HEK293T (cell line): ENCODE results near the gene ST6GALNAC4.

ENCODE experiments used
- BHLHE40 ChIP-seq: fragments of 450-650 bp; IDR thresholded peaks from 2 replicates; pipeline ENCODE4 v1.6.1; 2016; ENCODE audit warnings: mild to moderate bottlenecking, moderate library complexity, borderline replicate concordance
- FOXK2 ChIP-seq: fragments of 450-650 bp; IDR thresholded peaks from 2 replicates; pipeline ENCODE4 v1.6.1; 2016; ENCODE audit warnings: mild to moderate bottlenecking
- FOXM1 ChIP-seq: fragments of 450-650 bp; IDR thresholded peaks from 2 replicates; pipeline ENCODE4 v1.6.1; 2017; ENCODE audit warnings: mild to moderate bottlenecking, borderline replicate concordance
- NFRKB ChIP-seq: fragments of 450-650 bp; IDR thresholded peaks from 2 replicates; pipeline ENCODE4 v1.6.1; 2016; ENCODE audit warnings: mild to moderate bottlenecking, moderate library complexity
- PKNOX1 ChIP-seq: fragments of 450-650 bp; IDR thresholded peaks from 2 replicates; pipeline ENCODE4 v1.6.1; 2016
- TARDBP ChIP-seq: fragments of 450-650 bp; IDR thresholded peaks from 2 replicates; pipeline ENCODE4 v1.6.1; 2016

- no peak for TF ChIP-seq TARDBP
- TF ChIP-seq PKNOX1, result no peak
- TF ChIP-seq NFRKB, result no peak
- no peak for TF ChIP-seq FOXM1
- TF ChIP-seq FOXK2, result no peak
- no peak for TF ChIP-seq BHLHE40
Observed at GRCh38 chr9:127955294-127956015, 38.6 kb upstream of the ST6GALNAC4 start.
